Measurements from ENCODE around the gene CEP192.
"Not testable (repeated sequence)": the region's sequence is repeated elsewhere in the genome, so short reads cannot be mapped to it uniquely, and the experiment has no call there.

Gene CEP192, protein sequence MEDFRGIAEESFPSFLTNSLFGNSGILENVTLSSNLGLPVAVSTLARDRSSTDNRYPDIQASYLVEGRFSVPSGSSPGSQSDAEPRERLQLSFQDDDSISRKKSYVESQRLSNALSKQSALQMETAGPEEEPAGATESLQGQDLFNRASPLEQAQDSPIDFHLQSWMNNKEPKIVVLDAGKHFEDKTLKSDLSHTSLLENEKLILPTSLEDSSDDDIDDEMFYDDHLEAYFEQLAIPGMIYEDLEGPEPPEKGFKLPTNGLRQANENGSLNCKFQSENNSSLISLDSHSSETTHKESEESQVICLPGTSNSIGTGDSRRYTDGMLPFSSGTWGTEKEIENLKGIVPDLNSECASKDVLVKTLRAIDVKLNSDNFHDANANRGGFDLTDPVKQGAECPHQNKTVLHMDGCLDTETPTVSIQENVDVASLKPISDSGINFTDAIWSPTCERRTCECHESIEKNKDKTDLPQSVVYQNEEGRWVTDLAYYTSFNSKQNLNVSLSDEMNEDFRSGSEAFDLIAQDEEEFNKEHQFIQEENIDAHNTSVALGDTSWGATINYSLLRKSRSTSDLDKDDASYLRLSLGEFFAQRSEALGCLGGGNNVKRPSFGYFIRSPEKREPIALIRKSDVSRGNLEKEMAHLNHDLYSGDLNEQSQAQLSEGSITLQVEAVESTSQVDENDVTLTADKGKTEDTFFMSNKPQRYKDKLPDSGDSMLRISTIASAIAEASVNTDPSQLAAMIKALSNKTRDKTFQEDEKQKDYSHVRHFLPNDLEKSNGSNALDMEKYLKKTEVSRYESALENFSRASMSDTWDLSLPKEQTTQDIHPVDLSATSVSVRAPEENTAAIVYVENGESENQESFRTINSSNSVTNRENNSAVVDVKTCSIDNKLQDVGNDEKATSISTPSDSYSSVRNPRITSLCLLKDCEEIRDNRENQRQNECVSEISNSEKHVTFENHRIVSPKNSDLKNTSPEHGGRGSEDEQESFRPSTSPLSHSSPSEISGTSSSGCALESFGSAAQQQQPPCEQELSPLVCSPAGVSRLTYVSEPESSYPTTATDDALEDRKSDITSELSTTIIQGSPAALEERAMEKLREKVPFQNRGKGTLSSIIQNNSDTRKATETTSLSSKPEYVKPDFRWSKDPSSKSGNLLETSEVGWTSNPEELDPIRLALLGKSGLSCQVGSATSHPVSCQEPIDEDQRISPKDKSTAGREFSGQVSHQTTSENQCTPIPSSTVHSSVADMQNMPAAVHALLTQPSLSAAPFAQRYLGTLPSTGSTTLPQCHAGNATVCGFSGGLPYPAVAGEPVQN (N-terminal part only)

DNA sequence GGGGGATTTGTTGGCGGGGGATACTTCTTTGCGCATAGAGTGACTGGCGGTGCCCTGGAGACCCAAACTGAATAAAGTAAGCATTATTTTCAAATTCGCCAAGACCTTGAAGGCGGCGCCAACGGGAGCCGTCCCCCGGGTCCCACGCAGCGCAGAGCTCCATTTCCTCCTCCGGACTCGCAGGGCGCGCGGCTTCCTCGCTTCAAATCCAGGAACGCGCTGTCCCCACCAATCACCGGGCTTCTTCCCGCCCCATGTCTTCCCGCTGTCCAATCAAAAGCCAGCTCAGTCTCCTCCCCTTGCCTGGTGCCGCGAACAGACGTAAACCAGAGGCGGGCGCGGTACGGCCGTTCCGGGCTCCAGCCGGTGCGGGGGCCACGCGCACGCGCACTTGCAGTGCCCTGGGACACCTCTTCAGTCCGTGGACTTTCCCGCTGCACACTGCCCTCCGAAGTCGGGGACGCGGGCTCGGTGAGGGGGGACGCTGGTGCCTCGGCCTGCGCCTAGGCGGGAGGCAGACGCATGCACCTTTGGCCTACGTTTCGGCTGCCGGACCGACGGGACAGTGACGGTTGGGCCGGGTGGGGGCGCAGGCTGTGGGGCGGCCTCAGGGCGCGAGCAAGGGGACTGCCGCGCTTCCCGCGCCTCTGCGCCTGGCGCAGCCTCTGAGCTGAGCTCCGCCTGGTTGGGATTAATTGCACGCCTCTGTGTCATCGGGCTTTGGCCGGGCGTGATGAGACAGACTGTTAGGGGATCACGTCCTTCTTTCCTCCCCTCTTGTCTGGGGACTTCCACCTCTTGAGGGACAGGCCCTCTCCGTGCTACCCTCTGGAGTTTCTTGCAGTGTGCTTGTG is at the start of gene CEP192:
Gene CEP192, plus strand, starts transcription at position 396 of the 854 bp plus-strand sequence. CDS start 8,063 bp downstream, outside the sequence.
- peak; percentile 95 for DNase-seq (ENCODE audit: low read depth in 2 of 2)

DNA sequence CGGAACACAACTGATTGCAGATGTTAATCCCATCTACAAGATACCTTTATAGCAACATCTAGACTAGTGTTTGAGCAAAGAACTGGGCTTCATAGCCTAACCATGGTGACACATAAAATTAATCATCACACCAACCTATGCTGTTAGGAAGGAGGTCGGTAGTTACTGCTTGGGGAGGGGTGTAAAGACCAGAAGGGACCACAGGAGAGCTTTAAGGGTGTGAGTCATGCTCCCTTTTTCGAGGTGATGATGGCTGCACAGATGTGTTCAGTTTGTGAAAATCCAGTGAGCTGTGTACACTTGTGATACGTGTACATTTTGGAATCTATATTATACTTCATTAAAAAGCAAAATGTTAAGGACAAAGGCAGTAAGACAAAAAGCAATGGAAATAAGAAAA is 47.9 kb upstream of the CEP192 start:
- DNase-seq (ENCODE audit: low read depth in 2 of 2) = peak; percentile 58 to 59

DNA sequence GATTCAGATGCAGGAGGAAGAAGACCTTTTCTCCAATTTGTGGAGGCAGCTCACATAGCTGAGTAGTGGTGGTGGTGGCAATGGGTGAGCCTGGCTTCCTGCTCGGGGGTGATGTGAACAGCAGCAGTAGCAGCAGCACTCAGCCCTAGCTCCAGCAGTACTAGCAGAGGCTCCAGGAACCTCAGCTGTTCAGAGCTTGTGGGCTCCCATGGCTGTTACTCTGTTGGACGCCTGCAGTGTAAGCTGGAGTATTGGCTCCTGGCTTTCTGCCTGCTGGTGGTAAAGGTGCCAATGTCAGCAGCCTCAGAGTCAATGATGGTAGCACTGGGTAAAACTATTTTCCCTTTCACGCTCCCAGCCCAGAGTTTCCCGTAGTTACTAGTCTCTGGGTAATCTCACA is 46.5 kb upstream of the CEP192 start:
- no peak for DNase-seq (ENCODE audit: low read depth in 2 of 2)

DNA sequence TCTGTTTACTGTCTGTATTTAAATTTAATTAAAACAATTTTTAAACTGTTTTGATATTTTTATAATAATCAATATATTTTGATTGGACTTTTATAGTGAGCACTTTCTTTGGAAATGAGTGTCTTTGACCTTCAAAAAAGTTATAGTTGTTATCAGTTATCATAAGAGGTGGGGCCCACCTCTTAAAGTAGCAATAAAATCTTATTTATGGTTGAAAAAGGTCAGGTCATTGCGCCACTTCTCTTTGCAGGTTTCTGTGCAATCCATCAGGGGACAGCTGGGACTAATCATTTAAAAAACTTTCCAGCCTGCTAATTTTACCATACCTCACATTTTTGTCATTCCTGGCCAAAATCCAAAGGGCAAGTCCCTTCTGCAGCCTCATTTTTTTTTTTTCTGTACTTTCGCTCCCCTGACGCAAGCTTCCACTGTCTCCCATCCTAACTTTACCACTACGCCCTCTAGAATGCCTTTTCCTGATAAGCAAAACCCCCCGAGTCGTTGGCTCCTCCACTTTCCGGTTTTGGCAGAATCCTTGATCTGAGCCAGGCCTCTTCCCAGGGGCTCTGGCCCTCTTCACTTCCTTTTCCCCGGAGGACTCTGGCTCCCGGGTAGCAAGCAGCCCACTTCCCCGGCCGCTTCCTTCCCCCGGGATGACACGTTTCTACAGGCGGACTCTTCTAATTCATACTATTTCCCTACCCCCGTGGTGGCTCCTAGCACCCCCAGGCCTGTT is 44.4 kb upstream of the CEP192 start:
- peak; percentile 95 for DNase-seq (ENCODE audit: low read depth in 2 of 2)

DNA sequence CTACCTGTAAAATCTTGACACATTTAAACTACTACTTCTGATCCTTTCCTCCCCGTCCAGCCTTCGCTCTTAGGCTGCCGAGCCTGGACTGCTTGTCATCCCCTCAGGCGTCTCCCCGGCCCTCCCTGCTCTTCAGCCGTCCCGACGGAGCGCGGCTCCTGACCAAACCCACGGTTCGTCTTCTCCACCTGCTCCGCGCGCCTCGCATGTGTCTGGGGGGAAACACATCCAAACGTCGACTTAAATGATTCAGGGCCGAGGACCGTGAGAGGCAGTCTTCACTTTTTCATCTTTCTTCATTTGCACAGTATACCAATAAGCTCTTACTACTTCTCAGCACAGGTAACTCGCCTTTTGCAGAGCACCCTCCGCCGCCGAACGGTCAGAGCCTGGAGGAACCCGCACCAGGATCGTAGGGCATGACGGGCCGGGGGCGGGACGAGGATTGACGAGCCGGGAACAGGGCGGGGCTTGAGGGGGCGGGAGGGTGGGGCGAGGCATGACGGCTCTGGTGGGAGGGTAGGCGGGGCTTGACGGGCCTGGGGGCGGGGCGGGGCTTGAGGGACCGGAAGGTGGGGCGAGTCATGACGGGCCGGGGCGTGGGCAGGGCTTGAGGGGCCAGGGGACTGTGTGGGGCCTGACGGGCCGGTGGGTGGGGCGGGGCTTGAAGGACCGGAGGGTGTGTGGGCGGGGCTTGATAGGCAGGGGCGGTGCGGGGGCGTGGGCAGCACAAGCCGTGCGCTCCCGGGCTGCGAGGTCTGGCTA is 43.7 kb upstream of the CEP192 start, which contains the start of gene SEH1L:
Gene SEH1L, plus strand, starts transcription at position 727 of the 765 bp plus-strand sequence. CDS start 111 bp downstream, outside the sequence.
- DNase-seq (ENCODE audit: low read depth in 2 of 2) = peak; percentile 94 to 95

DNA sequence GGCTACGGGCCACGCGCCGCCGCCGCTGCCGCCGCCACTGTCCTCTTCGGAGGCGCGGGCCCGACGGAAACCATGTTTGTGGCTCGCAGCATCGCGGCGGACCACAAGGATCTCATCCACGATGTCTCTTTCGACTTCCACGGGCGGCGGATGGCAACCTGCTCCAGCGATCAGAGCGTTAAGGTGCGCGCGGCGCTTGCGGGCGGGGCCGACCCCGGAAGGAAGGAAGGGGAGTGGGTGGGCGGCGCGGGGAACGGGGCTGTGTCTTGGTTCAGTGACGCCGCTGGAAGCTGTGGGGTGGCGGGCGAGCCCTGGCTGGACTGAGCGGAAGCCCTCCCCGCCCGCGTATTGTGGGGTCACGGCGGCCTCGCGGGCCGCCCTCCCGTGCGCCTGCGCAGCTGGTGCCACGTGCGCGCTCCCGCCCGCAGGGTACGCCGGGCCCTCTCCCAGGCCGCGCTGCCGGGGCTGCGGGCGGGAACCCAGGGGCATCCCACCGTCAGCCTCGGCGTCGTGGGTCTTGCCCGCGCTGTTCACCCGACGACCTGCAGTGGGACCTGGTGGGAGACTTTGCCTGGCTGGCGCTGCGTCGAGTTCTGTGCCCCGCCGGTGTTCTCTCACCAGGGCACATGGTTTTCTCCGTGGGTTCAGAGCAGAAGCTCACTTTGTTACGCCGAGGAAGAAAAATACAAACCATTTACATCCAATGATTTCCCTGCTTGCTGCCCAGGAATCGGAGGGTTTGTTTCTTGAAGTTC is 42.9 kb upstream of the CEP192 start:
- DNase-seq (ENCODE audit: low read depth in 2 of 2) = peak; percentile 85

DNA sequence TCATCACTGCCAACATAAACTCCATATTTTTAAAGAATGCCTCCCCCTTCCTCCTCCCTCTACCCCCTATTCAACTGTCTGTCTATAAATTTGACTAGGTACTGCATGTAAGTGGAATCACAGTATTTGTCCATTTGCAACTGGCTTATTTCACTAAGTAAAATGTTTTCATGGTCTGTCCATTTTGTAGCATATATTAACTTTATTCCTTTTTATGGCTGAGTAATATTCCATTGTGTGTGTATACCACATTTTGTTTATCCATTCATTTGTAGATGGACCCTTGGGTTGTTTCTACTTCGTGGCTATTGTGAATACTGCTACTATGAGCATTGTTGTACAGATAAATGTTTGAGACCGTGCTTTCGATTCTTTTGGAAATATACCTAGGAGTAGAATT is 32.7 kb upstream of the CEP192 start:
- no peak for DNase-seq (ENCODE audit: low read depth in 2 of 2)

DNA sequence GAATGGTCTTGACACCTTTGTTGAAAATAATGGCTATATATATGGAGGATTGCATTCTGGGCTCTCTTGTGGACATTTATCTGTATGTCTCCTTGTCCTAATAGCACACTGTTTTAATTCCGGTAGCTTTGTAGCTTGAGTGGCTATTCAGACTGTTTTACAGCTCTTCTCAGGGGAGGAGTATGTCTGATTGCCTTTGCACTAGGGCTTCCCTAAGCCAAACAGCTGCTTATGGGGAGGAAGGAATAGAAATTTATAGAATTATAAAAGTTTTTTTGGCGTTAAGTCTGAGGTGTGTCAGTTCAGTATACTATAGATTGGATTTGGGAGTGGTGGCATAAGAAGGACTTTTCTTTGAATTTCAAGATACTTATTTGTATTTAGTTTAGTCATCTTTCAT is 30.8 kb upstream of the CEP192 start:
- no peak for DNase-seq (ENCODE audit: low read depth in 2 of 2)

DNA sequence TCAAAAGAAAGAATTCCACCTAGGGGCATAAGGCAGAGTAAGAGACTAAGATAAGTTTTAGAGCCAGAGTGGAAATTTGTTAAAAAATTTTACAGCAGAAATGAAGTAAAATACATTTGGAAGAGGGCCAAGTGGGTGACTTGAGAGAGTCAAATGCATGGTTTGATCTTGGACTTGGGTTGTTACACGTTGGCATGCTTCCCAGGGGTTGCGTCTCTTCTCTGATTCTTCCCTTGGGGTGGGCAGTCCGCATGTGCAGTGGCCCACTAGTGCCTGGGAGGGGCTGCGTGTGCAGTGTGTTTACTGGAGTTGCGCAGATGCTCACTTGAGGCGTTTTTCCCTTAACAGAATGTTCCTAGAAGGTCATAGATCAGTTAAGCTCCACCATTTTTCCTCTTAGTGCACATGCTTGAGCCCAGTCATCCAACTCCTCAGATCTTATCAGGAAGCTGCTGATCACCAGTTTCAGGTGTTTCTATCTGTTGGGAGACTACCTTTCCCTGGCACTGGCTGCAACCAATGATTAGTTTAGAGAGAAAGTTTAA is 30.2 kb upstream of the CEP192 start:
- no peak for DNase-seq (ENCODE audit: low read depth in 2 of 2)

DNA sequence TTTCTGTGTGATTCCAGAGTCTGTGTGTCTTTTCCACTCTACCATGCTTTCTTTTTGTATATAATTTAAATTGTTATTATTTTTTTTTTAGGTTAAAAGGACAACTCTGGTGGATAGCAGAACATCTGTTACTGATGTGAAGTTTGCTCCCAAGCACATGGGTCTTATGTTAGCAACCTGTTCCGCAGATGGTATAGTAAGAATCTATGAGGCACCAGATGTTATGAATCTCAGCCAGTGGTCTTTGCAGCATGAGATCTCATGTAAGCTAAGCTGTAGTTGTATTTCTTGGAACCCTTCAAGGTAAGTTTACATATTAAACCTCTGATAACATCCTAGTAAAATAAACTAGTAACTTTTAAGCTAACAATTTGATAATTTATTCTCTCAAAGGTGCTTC is 28.1 kb upstream of the CEP192 start:
- no peak for DNase-seq (ENCODE audit: low read depth in 2 of 2)

DNA sequence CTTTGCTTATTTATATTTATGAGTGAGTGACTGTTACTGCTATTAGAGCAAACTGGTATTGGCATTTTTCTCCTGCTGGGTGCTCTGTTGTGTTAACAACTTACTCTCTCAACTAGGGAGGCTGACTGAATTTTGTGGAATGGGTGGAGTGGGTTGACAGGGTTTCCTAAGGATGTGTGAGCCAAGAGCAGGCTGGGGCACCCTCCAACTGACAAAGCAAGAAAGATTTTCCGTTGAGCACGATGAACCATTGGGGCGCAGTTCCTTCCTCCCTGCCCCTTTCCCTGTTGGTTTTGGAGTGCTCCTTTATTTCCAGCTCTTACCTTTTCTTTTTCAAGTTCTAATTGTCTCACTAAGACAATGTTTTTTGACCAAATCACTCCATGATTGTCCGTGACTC is 23.0 kb upstream of the CEP192 start:
- DNase-seq (ENCODE audit: low read depth in 2 of 2) = no peak

DNA sequence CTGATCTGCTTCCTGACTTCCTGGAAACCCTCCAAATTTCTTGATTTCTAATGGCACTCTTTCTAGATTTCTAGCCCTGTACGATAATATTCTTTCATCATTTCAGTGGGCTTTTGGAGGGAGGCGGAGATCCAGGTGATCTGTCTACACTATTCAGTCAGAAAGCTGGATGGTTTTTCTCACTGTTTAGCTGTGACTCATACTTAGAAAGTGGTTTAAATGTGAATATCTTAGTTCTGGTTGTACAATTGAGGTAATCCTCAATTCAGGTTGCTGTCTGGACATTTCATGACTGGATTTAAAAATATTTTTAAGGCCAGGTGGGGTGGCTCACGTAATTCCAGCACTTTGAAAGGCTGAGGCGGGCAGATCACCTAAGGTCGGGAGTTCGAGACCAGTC is 22.5 kb upstream of the CEP192 start:
- DNase-seq (ENCODE audit: low read depth in 2 of 2) = no peak

DNA sequence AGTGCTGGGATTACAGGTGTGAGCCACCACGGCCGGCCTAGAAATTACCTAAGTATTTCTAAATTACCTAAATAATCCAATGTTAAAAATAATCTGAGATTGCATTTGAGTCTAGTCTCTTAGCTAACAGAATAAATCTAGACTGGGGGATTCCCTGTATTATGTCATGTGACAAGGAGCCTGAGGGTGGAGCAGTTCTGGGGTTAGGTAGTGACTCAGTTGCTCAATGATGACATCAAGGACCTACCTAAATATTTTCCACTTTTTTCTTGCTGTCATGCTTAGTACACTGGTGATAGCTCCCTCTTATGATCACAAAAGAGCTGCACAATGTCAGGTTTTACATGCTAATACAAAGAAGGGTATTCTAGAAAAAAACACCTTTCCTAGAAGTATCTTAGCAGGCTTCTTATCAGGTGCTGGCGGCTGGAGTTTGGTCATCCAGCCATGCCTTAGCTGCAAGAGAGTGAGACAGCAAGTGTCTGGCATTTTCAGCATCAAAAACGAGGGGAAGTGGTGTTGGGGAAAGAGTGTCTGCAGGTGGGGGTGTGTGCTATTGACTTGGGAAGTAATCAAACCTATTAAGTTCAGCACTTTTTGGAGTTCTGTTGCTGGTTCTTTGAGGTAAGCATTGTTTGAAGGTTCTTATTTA is 17.5 kb upstream of the CEP192 start:
- DNase-seq (ENCODE audit: low read depth in 2 of 2) = no peak

DNA sequence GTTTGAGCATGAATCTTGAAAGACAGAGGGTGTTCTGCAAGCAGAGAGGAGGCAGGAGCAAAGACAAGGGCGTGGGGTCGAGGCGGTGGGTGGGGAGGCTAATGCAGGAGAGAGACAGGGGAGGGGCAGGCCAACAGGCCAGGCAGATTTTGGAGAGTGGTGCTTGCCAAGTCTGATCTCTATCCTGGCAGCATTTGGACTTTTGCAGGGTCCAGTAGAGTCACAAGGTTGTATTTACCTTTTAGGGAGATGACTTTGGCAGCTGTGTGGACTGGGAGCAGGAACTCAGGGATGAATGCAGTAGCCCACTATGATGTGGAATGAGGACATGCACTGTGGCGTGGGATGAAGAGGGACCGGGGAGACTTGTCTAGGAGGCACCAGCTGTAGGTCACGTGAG is 15.7 kb upstream of the CEP192 start:
- DNase-seq (ENCODE audit: low read depth in 2 of 2) = no peak

DNA sequence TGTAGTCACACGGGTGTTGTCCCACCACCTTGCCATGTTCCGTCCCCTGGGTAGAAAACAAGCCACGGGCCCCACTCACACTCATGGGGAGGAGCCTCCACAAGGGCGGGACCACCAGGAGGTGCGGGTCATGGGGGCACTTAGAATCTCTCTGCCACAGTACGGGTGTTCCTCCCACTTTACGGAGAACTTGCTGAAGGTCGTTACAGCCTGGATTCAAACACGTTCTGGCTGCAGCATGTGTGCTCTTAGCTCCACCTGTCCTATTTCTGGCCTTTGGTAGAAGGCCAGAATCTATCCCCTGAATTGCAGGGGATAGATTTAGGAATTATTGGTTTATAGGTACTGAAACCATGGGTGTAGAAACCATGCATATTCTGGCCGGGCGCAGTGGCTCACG is 14.9 kb upstream of the CEP192 start:
- no peak for DNase-seq (ENCODE audit: low read depth in 2 of 2)

DNA sequence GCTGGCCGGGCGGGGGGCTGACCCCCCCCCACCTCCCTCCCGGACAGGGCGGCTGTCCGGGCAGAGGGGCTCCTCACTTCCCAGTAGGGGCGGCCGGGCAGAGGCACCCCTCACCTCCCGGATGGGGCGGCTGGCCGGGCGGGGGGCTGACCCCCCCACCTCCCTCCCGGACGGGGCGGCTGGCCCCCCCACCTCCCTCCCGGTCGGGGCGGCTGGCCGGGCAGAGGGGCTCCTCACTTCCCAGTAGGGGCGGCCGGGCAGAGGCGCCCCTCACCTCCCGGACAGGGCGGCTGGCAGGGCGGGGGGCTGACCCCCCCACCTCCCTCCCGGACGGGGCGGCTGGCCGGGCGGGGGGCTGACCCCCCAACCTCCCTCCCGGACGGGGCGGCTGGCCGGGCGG is 11.1 kb upstream of the CEP192 start:
- DNase-seq (ENCODE audit: low read depth in 2 of 2) = not testable (repeated sequence)

DNA sequence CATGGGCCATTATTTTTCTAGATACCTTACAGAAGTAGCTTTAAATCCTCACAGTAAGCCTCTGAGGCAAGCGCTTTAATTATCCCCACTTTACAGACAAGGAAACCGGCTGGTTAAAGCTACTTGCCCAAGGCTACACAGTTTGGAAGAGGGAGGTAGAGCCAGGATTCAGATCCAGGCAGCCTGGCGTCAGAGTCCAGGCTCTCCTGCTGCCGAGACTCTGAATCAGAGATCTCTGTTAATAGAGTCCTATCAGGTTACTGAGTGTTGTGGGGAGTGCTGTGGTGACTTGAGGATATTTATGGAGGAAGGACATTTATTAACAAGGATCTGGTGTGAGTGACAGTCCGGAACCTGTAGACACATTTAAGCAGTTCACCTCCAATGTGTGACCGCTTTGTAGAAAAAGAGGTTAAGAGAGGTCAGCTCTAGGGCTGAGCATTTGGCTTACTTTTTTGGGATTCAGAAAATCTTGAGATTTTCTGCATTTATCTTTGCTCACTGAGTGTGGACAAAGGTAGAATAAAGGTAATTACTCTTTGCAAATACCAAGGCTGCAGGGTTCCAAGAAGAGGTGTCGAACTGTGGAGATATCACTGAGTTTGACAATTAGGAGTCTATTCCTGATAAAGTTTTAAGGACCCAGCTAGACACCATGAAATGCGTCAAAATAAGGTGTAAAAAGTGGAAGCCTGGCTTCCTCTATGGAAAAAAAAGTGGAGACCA is 1.6 kb upstream of the CEP192 start:
- DNase-seq (ENCODE audit: low read depth in 2 of 2) = no peak
